ENCODE measurements around the gene DUSP28. TPM values are rescaled to one million over a fixed set of nuclear protein-coding genes. Genes with fewer than 3 reads are reported as not detected.

DUSP28 gene
- total and polyA plus RNA-seq, 4 donors, result 1.9 to 4.1 (median 3.0) TPM

DNA sequence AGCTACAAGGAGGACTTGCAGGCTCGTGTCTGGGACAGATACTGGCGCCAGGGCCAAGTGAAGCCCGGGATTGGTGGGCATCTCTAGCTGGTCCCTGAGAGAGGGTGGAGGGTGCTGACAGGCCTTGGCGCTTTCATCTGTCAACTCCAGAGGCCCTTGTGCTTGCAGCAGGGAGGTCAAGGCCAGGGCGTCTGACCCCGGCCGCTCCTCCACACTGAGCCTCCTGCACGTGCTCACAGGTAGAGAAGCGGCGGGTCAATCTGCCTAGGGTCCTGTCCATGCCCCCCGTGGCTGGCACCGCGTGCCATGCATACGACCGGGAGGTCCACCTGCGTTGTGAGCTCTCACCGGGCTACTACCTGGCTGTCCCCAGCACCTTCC is 35.9 kb downstream of the DUSP28 start (continued):
- TF ChIP-seq, protein P1, sequence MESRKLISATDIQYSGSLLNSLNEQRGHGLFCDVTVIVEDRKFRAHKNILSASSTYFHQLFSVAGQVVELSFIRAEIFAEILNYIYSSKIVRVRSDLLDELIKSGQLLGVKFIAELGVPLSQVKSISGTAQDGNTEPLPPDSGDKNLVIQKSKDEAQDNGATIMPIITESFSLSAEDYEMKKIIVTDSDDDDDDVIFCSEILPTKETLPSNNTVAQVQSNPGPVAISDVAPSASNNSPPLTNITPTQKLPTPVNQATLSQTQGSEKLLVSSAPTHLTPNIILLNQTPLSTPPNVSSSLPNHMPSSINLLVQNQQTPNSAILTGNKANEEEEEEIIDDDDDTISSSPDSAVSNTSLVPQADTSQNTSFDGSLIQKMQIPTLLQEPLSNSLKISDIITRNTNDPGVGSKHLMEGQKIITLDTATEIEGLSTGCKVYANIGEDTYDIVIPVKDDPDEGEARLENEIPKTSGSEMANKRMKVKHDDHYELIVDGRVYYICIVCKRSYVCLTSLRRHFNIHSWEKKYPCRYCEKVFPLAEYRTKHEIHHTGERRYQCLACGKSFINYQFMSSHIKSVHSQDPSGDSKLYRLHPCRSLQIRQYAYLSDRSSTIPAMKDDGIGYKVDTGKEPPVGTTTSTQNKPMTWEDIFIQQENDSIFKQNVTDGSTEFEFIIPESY (IDR thresholded peaks at IDR 0.05), result no peak
- no peak for TF ChIP-seq FOXA1 (IDR thresholded peaks at IDR 0.05)

DNA sequence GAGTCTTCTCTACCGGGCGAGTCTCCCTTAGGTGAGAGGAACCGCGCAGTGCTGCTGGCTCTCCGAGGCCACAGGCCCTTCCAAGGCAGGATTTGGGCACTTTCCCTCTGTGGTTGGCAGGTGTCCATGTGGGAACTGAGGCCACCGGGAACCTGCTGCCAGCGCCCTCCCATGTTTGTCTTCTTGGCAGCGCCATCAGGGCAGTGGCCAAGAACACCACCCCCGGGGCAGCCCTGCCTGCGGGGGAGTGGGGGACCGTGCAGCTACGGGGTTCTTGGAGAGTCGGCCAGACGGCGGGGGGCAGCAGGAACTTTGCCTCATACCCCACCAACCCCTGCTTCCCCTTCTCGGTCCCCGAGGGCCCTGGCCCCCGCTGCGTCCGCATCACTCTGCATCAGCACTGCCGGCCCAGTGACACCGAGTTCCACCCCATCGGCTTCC is 36.4 kb downstream of the DUSP28 start:
- Histone ChIP-seq H3K36me3 (ENCODE audit: control insufficient read depth in 4 of 4, insufficient read depth in 3 of 4, low read depth in 1 of 4, low read length in 3 of 4) (peaks cover 0 to 13% (median 4%) of the 10 kb centered on the region in 4 donors), H3K9me3 (ENCODE audit: control insufficient read depth in 4 of 4, low read length in 3 of 4) (no peaks in the 10 kb centered on the region), H3K4me1 (ENCODE audit: control insufficient read depth in 4 of 4, insufficient read depth in 4 of 4, low read length in 3 of 4) (peaks cover 9 to 20% (median 17%) of the 10 kb centered on the region in 4 donors), H3K9ac (ENCODE audit: low read depth in 1 of 2, low read length in 2 of 2) (no peak overlapping the region), H3K27me3 (ENCODE audit: control insufficient read depth in 4 of 4, insufficient read depth in 4 of 4, low read length in 3 of 4) (no peaks in the 10 kb centered on the region), H3K4me3 (ENCODE audit: low read depth in 1 of 3, low read length in 3 of 3) (no peak overlapping the region), H3K27ac (ENCODE audit: low read depth in 1 of 2, low read length in 2 of 2) (no peak overlapping the region)
- no peak for DNase-seq (ENCODE audit: low spot score)
- WGBS, result 58% methylated on average over 23 of the region's 23 CpGs
- TF ChIP-seq JUND (IDR thresholded peaks at IDR 0.05) (no peak), EGR1 (IDR thresholded peaks at IDR 0.05; ENCODE audit: low read depth in 2 of 2) (peak in 1 of 2 donors; percentile 40)

DNA sequence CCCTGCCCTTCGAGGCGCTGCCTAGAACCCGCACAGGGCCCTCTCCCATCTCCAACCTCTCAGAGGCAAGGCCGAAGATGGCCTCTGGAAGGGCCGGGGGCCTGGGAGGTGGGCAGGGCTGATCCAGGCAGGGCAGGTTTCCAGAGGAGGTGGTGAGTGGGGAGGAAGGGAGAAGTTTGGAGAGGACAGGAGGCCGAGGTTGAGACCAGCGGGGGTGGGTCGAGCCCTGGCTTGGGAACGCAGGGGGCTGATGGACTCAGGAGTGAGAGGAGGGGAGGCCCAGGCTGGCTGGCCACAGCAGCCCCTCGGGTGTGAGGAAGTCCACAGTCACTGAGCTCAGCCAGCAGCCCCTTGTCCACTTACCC is 36.9 kb downstream of the DUSP28 start:
- Histone ChIP-seq H3K4me1 (ENCODE audit: control insufficient read depth in 4 of 4, insufficient read depth in 4 of 4, low read length in 3 of 4) (peaks cover 9 to 20% (median 17%) of the 10 kb centered on the region in 4 donors), H3K9me3 (ENCODE audit: control insufficient read depth in 4 of 4, low read length in 3 of 4) (no peaks in the 10 kb centered on the region), H3K4me3 (ENCODE audit: low read depth in 1 of 3, low read length in 3 of 3) (no peak overlapping the region), H3K9ac (ENCODE audit: low read depth in 1 of 2, low read length in 2 of 2) (no peak overlapping the region), H3K27me3 (ENCODE audit: control insufficient read depth in 4 of 4, insufficient read depth in 4 of 4, low read length in 3 of 4) (no peaks in the 10 kb centered on the region), H3K36me3 (ENCODE audit: control insufficient read depth in 4 of 4, insufficient read depth in 3 of 4, low read depth in 1 of 4, low read length in 3 of 4) (peaks cover 0 to 11% (median 3%) of the 10 kb centered on the region in 4 donors), H3K27ac (ENCODE audit: low read depth in 1 of 2, low read length in 2 of 2) (no peak overlapping the region)
- no peak for DNase-seq (ENCODE audit: low spot score)
- no peak for TF ChIP-seq HNF4G (IDR thresholded peaks at IDR 0.05)
- TF ChIP-seq FOXA2 (IDR thresholded peaks at IDR 0.05), result no peak
- TF ChIP-seq FOXA1 (IDR thresholded peaks at IDR 0.05), result no peak
- TF ChIP-seq JUND (IDR thresholded peaks at IDR 0.05), result no peak
- TF ChIP-seq SP1 (IDR thresholded peaks at IDR 0.05), result no peak
- TF ChIP-seq, protein P2, sequence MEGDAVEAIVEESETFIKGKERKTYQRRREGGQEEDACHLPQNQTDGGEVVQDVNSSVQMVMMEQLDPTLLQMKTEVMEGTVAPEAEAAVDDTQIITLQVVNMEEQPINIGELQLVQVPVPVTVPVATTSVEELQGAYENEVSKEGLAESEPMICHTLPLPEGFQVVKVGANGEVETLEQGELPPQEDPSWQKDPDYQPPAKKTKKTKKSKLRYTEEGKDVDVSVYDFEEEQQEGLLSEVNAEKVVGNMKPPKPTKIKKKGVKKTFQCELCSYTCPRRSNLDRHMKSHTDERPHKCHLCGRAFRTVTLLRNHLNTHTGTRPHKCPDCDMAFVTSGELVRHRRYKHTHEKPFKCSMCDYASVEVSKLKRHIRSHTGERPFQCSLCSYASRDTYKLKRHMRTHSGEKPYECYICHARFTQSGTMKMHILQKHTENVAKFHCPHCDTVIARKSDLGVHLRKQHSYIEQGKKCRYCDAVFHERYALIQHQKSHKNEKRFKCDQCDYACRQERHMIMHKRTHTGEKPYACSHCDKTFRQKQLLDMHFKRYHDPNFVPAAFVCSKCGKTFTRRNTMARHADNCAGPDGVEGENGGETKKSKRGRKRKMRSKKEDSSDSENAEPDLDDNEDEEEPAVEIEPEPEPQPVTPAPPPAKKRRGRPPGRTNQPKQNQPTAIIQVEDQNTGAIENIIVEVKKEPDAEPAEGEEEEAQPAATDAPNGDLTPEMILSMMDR (IDR thresholded peaks at IDR 0.05; ENCODE audit: low read depth, low read length, missing input control), result no peak
- TF ChIP-seq YY1 (IDR thresholded peaks at IDR 0.05), result no peak
- TF ChIP-seq, protein P3, sequence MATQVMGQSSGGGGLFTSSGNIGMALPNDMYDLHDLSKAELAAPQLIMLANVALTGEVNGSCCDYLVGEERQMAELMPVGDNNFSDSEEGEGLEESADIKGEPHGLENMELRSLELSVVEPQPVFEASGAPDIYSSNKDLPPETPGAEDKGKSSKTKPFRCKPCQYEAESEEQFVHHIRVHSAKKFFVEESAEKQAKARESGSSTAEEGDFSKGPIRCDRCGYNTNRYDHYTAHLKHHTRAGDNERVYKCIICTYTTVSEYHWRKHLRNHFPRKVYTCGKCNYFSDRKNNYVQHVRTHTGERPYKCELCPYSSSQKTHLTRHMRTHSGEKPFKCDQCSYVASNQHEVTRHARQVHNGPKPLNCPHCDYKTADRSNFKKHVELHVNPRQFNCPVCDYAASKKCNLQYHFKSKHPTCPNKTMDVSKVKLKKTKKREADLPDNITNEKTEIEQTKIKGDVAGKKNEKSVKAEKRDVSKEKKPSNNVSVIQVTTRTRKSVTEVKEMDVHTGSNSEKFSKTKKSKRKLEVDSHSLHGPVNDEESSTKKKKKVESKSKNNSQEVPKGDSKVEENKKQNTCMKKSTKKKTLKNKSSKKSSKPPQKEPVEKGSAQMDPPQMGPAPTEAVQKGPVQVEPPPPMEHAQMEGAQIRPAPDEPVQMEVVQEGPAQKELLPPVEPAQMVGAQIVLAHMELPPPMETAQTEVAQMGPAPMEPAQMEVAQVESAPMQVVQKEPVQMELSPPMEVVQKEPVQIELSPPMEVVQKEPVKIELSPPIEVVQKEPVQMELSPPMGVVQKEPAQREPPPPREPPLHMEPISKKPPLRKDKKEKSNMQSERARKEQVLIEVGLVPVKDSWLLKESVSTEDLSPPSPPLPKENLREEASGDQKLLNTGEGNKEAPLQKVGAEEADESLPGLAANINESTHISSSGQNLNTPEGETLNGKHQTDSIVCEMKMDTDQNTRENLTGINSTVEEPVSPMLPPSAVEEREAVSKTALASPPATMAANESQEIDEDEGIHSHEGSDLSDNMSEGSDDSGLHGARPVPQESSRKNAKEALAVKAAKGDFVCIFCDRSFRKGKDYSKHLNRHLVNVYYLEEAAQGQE (IDR thresholded peaks at IDR 0.05), result no peak
- TF ChIP-seq, protein P4, sequence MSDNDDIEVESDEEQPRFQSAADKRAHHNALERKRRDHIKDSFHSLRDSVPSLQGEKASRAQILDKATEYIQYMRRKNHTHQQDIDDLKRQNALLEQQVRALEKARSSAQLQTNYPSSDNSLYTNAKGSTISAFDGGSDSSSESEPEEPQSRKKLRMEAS (IDR thresholded peaks at IDR 0.05), result no peak
- TF ChIP-seq, protein P1 (IDR thresholded peaks at IDR 0.05), result no peak
- no peak for TF ChIP-seq HNF4A (conservative IDR thresholded peaks at IDR 0.05)
- TF ChIP-seq RAD21 (IDR thresholded peaks at IDR 0.05), result no peak
- TF ChIP-seq EGR1 (IDR thresholded peaks at IDR 0.05; ENCODE audit: low read depth in 2 of 2), result no peak
- TF ChIP-seq GABPA (IDR thresholded peaks at IDR 0.05 in 1 of 2, conservative IDR thresholded peaks at IDR 0.05 in 1 of 2), result no peak
- TF ChIP-seq, protein P5, sequence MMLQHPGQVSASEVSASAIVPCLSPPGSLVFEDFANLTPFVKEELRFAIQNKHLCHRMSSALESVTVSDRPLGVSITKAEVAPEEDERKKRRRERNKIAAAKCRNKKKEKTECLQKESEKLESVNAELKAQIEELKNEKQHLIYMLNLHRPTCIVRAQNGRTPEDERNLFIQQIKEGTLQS (IDR thresholded peaks at IDR 0.05), result no peak
- TF ChIP-seq TAF1 (conservative IDR thresholded peaks at IDR 0.05), result no peak
- WGBS, result 95% methylated on average over 10 of the region's 10 CpGs
